ENCODE measurements around the gene AFF1.
"Not testable (repeated sequence)": the region's sequence is repeated elsewhere in the genome, so short reads cannot be mapped to it uniquely, and the experiment has no call there.

AFF1 gene

DNA sequence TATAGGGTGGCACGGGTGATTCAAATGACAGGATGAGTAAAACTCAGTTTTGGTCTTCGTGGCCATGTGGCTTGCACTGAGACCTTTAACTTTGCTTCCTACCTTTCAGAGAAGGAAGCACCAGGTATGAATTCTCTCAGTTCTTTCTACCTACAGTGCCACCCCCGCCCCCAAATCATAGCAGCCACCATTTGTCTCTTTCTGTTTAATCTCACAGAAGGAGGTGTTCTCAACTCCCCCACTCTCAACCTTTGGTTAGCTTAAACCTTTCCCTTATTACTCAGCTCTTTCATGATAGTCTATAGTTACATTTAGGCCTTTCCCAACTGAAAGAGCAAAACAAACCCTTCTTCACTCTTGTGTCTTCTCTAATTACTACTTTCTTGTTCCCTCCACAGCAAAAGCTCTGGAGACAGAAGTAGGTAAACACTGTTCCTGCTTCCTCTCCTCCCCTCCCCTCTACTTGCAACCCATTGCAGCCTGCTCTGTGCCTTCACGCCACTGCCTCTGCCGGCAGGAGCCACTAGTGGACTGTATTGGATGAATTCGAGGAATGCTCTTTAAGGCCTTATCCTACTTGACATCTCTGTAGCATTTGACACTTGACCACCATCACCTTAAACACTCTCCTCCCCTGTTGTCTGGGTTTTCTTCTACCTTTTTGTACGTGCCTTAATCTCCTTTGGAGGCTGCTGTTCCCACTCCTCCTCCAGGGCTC lies 123.7 kb downstream of the AFF1 start:
- no peak for DNase-seq (ENCODE audit: low read depth)

DNA sequence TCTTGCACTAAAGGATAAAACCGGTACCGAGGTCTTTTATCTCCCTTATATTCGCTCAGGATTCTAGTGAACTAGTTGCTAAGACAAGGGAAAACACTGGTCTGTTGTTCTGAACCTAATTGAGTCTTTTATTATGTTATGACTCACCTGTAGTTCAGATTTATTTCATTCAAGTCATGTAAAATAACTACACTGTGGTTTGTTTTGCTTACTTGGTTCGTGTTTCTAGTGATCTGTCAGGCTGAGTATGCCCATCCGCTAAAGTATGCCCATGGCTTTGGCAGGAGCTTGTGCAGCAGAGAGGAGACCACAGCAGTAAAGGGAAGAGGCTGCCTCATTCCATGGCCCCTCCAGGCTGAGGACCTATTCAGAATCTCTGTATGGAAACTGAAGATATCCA lies 126.1 kb downstream of the AFF1 start:
- no peak for DNase-seq (ENCODE audit: low read depth)

DNA sequence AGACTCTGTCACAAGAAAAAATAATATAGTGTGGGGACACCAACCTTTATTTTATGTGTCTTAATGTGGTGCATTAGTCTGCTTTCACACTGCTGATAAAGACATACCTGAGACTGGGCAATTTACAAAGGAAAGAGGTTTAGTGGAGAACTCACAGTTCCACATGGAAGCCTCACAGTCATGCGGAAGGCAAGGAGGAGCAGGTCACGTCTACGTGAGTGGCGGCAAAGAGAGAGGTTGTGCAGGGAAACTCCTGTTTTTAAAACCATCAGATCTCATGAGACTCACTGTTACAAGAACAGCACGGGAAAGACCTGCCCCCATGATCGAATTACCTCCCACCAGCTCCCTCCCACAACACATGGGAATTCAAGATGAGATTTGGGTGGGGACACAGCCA lies 130.2 kb downstream of the AFF1 start:
- DNase-seq (ENCODE audit: low read depth): no peak

DNA sequence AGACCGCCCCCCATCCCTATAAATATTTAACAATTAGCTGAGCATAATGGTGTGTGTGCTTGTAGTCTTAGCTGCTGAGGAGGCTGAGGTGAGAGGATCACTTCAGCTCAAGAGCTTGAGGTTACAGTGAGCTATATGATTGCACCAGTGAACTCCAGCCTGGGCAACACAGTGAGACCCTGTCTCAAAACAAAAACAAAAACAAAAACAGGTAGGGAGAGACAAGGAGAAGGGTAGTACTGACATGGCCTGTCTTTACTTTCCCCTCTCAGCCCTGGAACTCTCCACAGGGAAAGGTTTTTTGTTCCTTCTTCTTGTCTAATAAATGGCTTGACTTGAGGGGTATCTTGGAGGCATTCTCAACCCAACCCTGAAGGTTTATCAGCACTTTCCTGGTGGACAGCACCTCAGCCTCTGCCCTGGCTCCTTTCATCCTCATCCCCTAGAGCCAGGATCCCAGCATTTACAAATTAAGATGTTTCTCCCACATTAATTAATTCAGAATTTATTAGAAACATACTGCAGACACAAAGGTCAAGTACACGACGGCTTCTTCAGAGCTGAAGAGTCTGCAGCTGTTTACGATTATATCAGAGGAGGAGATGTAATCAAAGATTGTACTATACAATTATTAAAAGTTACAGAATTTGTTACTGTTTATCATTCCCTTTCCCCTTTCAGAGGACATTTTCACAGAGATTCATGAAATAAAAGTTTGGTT lies 131.8 kb downstream of the AFF1 start:
- DNase-seq (ENCODE audit: low read depth): no peak

DNA sequence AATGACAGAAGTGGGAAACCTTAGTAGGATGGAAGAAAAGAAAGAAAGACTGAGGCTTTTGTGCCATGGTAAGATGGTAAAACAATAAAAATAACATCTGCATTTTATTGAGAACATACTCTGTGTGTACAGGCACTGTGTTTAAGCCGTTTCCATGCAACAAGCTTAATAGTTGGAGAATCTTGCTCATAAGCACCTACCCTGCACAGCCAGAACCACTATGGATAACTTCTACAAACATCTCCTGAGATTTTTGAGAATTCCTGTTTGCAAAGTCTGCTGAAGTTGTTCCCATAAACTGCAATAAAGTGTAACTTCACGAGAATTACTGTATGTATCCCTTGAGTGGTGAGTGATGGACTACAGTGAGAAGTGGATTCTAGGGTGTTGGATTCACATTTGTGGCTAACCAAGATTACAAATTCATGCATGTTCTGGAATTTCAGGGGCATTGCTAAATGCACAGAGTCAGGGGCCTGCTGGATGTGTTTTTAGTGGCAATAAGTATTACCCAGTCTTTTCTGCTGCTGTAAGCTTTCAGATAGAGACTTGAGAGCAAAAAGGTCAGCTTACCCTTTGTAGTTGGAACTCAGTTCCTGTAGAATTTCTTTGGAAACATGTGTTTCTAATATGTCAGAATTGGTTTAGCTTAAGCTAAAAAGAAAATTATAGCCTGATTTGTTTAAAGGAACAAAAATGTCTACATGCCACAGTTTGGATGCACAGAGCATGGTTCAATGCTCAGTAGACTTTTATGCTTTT lies 132.5 kb downstream of the AFF1 start:
- no peak for DNase-seq (ENCODE audit: low read depth)

DNA sequence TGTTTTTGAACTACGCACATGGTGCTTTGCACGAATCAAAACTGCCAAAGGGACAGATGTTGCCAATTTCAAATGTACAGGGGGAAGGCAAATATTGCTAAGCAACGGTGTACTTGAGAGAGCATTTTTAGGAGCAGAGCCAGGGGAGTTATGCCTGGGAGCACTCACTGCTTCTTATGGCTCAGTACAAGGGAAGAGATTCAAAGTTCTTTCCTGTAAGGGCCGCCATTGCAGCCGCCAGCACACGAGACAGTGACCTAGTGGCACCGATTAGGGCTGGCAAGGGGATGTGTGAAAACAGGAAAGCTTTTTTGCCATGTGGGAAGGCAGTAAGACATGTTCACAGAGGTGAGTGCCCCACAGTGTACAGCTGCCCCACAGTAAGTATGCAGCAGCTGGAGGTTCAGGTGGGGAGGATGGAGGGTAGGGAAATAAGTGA lies 133.8 kb downstream of the AFF1 start:
- DNase-seq (ENCODE audit: low read depth): no peak

DNA sequence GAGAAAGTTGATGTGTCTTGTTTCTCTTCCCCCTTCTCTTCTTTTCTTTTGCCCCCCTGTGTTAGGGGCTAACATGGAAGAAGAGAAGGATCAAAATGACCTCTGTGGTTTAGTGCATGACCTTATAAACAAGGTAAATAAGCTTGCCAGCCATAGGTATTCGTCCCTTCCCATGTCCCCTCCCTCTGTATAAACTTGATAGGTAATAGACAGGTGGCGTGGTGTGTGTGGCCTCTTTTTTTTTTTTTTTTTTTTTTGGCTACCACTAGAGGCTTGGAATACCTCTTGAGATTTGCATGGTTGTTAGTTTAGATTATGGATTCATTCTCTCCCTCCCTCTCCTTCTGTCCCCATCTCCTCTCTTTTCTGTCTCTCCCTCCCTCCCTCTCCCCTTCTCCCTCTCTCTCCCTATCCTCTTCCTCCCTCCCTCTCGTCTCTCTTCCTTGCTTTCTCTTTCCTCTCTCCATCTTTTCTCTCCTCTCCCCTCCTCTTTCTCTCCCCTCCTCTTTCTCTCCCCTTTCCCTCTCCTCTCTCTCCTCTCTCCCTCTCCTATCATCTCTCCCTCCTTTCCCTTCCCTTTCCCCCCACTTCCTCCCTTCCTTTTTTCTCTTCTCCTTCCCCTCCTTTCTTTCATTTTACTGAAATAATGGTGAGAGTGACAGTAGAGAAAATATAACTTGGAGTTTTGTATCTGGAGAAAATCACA lies 134.4 kb downstream of the AFF1 start:
- no peak for DNase-seq (ENCODE audit: low read depth)

DNA sequence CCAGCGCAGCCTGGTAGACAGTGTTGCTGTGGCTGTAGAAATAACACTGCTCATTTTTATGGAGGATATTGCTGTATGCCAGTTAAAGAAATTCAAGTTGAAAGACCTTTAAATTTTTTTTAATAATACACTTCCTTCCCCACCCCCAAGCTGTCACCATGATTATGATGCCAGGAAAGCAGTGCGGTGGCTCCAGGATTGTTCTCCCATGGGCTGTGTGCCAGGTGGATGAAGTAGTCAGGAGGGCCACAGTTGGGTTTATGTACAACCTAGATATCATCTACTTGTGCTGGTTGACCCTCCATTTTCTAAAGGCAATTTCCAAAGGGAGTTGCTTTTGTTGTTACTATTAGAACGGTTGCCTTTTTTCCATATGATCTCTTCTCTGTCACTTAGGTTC lies 136.6 kb downstream of the AFF1 start:
- no peak for DNase-seq (ENCODE audit: low read depth)

DNA sequence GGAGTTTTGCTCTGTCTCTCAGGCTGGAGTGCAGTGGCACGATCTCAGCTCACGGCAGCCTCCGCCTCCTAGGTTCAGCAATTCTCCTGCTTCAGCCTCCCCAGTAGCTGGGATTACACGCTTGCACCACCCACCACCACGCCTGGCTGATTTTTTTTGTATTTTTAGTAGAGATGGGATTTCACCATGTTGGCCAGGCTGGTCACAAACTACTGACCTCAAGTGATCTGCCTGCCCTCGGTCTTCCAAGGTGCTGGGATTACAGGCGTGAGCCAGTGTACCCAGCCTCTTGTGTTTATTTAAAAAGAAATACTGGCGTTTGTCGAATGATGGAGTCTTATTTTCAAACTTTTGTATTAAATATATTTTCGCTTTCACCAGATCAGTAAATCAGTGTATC lies 137.7 kb downstream of the AFF1 start:
- DNase-seq (ENCODE audit: low read depth): not testable (repeated sequence)

DNA sequence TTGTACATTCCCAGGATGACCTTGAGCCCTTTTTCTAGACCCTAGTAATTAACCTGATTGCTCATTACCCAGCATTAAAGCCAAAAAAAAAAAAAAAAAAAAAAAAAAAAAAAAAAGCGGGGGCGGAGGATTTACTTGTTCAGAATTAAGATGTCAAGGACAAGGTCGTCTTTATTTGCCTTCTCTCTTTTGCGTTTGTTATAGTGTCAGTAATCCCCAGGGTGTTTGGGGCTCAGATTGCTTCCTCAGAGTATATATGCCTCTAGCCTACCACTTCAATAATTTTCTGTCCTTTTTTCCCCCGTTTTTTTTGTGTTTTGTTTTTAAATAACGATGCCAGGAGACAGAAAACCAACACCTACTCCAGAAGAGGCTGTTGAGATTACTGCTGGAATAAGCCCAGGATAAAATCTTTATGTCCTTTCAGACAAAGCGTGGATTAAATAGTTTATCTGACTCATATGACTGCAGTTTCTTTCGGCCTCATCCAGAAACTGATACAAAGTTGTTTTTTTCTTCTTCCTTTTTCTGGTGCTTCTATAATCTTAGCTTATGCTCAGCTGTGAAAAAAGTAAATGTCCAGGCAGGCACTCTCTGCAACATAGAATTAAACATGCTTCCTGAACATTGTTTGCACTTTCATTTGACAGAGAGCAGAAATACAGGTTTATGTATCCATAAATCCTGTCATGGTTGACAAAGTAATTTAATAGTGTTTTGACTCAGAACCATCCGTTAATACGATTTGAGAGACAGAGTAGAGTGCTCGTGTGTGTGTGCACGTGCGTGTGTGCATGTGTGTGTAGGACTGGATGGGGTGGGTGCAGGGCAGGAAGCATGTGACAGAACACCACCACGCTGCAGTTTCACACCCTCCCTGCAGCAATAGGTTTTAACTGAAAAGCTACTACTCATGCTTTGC lies 138.6 kb downstream of the AFF1 start:
- DNase-seq (ENCODE audit: low read depth): peak; percentile 17

DNA sequence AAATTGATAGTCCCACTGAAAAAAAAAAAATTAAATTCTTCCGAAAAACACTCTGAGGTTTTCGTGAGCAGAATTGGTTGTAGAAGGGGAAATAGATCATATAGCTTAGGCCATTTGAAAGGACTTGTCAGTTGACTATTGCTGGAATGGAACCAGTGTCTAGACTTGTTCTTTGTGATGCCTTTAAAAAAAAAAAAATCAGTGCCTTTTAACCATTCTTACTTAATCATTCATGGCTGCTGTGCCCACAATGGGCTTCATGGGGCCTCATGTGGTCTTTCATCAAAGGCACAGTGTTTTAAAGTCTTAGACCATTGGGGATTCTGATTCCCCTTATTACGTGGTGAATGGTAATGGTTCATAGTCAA lies 139.3 kb downstream of the AFF1 start:
- DNase-seq (ENCODE audit: low read depth): no peak

DNA sequence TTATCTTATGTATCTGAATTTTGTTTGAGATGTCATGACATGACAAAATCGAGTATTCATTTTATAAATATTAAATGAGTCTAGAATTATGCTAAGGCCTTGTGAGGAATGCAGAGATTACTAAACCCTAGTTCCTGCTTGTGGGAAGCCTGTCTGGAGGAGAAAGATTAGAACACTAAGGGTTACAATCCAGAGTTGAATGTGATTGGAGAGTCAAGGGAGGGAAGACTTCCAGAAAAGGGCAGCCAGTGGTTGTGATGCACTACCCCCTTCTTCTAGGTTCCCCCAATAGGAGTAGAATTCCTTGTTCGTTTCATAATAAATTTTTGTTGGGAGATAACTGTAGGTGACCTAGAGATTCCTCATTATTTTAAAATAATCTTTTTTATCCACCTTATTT lies 141.1 kb downstream of the AFF1 start:
- no peak for DNase-seq (ENCODE audit: low read depth)

DNA sequence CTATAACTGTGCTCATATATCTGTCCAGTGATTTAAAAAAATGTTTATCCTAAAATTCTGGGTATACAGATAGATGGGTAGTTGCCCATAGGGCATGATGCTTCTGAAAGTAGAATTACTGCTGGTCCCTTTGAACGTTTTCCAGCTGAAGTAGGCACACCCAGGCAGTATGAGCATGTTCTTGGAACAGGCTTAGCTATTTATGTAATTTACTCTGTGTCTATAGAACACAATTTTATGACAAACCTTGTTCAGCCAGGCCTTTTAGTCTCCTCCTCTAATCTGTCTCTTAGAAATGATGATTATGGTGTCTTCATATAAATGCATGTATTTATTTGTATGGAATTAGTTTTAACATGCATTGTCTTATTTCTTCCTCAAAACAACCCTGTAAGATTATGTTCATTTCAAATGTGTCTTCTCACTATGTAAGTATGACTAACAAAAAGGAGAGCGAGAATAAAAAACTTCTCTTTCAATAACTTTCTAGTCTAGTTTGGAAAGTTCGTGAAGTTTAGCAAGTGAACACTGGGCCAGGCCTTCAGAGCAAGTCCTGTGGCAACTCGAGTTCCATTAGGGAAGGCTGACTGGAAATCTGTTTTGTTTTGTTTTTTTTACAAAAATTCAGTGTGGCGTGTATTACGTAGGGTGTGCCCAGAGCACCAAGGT lies 142.0 kb downstream of the AFF1 start:
- DNase-seq (ENCODE audit: low read depth): no peak

DNA sequence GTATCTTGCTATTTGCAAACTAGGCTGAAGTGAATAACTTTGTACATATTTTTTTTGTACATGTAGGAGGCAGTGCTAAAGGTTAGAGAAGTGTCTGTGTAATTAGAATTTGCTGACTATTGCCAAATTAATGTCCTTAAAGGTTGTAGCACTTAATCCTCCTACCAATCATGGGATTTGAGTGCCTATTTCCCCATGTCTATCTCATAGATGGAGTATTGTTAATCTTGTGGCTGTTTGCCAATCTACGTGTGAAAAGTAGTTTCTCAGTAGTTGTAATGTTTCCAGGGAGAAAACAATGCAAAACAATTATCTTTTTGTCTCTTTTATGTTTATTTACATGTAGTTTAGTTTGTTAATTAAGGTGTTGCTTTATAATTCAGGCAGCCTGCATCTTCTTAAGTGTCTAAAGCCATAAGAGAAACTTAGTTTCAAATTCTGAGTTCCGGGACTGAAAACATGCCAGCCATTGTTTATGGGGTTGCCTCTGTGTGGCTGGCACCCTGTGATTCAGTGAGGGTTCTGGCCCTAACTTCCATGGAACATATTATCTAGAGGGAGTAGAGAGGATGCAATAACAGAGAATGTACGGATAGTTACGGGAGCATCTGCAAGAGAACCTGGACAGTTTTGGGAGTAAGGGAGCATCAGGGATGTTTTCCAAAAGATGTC lies 143.2 kb downstream of the AFF1 start:
- no peak for DNase-seq (ENCODE audit: low read depth)

DNA sequence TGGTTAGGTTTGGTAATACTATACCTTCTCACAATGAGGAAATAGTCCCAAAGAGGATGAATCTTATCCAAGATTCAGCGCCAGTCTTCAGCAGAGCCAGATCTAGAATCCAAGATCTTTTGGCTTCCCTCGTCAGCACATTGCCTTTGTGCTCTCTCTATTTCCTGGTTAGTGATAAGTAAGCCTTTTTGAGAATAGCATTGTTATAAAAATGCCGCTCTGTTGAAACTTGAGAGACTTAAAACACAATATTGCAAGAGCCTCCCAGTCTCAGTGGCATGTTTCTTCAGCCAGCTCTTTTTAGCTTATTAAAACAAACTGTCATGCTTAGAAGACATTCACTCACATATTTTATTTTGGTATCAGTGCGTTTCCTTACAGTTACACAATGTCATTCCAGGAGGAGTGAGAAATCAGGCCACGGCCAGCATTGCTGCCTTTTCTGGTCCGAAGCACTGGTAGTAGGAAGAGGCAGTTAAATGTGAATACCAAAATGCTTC lies 144.2 kb downstream of the AFF1 start:
- DNase-seq (ENCODE audit: low read depth): no peak

DNA sequence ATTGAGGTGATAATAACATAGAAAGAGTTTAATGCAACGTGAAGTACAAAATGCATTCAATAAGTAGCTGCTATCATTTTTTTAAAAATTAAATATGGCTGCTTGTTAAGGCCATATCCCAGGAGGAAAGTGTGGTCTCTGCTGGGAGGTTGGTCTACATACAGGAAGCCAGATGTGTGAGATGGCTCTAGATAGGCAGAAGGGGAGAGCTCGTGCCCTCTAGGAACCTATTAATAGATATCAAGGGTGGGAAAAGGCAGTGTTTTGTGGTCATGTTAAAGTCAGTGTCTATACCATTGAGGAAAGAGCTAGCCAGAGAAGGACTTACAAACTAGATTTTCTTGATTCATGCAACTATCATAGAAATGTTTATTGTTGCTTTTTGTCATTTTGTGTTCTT lies 145.2 kb downstream of the AFF1 start:
- DNase-seq (ENCODE audit: low read depth): no peak

DNA sequence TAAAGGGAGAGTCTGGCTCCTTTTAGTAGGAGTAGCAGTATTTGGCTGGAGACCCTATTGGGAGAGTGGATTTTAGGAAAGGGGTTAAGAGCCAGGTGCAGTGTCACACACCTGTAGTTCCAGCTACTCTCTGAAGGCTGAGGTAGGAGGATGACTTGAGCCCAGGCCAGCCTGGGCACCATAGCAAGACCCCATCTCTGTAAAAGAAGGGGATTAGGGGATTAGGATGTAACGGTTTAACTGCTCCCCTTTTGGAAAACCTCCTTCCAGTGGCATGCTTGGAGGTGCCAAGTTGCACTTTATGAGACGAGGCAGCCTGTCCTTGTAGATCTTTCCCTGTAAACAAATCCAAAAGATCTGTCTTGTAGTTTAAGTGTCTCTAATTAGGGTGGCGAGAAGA lies 145.7 kb downstream of the AFF1 start:
- DNase-seq (ENCODE audit: low read depth): no peak

DNA sequence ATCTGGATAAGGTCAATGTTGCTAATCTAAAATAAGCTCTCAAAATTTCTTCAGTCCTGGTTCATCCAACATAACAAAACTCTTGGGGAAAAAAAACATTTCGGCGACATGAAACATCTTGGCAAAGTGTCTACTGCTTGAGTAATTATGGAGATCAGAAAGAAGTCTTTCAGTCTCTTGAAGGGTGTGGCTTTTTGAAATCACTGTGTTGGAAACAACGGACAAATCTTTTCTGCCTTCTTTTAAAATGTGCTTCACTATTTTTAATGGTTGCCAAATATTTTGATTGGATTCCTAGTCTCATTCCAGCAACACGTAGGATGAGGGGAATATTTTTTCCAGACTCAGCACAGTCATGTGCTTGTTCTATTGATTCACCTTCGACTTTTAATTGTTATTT lies 147.0 kb downstream of the AFF1 start:
- DNase-seq (ENCODE audit: low read depth): no peak

DNA sequence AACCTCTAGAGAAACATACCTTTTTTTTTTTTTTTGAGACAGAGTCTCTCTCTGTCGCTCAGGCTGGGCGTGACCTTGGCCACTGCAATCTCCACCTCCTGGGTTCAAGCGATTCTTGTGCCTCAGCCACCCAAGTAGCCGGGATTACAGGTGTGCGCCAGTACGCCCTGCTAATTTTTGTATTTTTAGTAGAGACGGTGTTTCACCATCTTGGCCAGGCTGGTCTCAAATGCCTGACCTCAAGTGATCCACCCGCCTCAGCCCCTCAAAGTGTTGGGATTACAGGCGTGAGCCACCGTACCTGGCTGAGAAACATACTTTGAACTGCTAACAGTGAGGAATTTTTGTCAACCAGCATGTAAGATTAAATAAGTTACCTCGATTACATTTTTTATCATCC lies 150.9 kb downstream of the AFF1 start:
- not testable (repeated sequence) for DNase-seq (ENCODE audit: low read depth)
